GM23248 (cell line): ENCODE data around the gene GRB14.

Experiments
- EZH2 ChIP-seq: fragments of 200-600 bp; sonication (generic); IDR thresholded peaks from 2 replicates; pipeline ENCODE4 v1.6.1; 2018; ENCODE audit warnings: antibody characterized with exemption, mild to moderate bottlenecking; ENCODE audit not compliant: insufficient read depth, poor library complexity, severe bottlenecking
- EZH2phosphoT487 ChIP-seq: fragments of 200-600 bp; sonication (generic); IDR thresholded peaks from 2 replicates; pipeline ENCODE4 v1.6.1; 2018; ENCODE audit warnings: antibody characterized with exemption, moderate library complexity, mild to moderate bottlenecking, low read depth; ENCODE audit not compliant: insufficient read depth

DNA sequence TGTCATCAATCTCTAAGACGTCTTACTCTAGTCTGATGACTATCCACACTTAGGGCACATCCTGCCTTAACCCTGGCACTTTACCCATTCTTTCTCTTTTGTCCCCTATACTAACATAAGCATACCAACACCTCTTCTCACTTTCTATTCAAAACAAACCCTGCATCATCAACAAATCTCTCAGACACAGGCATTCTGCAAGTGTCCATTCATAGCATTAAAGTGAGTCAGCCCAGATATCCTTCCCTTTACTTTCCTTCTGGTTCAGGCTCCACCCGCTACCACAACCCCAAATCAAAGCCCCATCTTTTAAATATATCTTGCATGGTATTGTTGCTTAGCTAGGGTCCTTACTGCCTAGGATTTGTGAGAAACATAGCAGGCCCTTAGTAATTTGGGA is 3.8 kb downstream of the GRB14 start:
- TF ChIP-seq EZH2phosphoT487 (no peak), EZH2 (no peak)
